IMR-90 (cell line): ENCODE measurements around the gene POFUT1. TPM values are rescaled to one million over a fixed set of nuclear protein-coding genes. Genes with fewer than 3 reads are reported as not detected.

Experiments used
- ATAC-seq: fragments of 200-7000 bp; cut with Tn5 transposase; 2 replicates; pipeline ENCODE4 v1.9.1; 2020; ENCODE audit warnings: low read depth, mild to moderate bottlenecking, moderate library complexity
- BruUV-seq: library from RNA; stranded (reverse); fragments of 400-500 nt; replicated peaks from 2 replicates; lab custom pipeline; 2021; lab: Mats Ljungman, UMichigan
- CTCF ChIA-PET: fragments of 300-600 bp; formaldehyde crosslinking; extraction: SDS; loops from one replicate; lab custom pipeline; 2021; ENCODE audit warnings: antibody characterized with exemption; lab: Yijun Ruan, JAX
- POLR2A ChIA-PET: fragments of 300-600 bp; sonication (Branson Sonifier 250); formaldehyde crosslinking; loops from one replicate; lab custom pipeline; 2022; ENCODE audit warnings: antibody characterized with exemption; ENCODE audit not compliant: unreplicated experiment; lab: Charles Lee
- DNase-seq: peaks from one replicate; pipeline ENCODE4 v3.0.0; 2013
- H2AFZ ChIP-seq: replicated peaks from 2 replicates; pipeline ENCODE3; 2013; ENCODE audit warnings: low read length, mild to moderate bottlenecking; ENCODE audit not compliant: poor library complexity
- H2AK5ac ChIP-seq: 2 replicates; pipeline ENCODE4 v1.6.1; 2013; ENCODE audit warnings: low read depth, low read length, inconsistent platforms
- H2AK9ac ChIP-seq: replicated peaks from 2 replicates; pipeline ENCODE3; 2013; ENCODE audit warnings: mild to moderate bottlenecking, low read depth, low read length, moderate library complexity; ENCODE audit not compliant: poor library complexity
- H2BK120ac ChIP-seq: 2 replicates; pipeline ENCODE4 v1.6.1; 2013; ENCODE audit warnings: low read depth, low read length, inconsistent platforms
- H2BK15ac ChIP-seq: 3 replicates; pipeline ENCODE4 v1.6.1; 2013; ENCODE audit warnings: low read depth, low read length, inconsistent platforms
- H2BK20ac ChIP-seq: 2 replicates; pipeline ENCODE4 v1.6.1; 2013; ENCODE audit warnings: low read depth, mild to moderate bottlenecking, inconsistent platforms, low read length, moderate library complexity
- H2BK5ac ChIP-seq: 2 replicates; pipeline ENCODE4 v1.6.1; 2013; ENCODE audit warnings: mild to moderate bottlenecking, low read depth, low read length, inconsistent platforms; ENCODE audit not compliant: poor library complexity, severe bottlenecking
- H3K14ac ChIP-seq: replicated peaks from 2 replicates; pipeline ENCODE4 v1.6.1; 2013; ENCODE audit warnings: low read depth, low read length, inconsistent platforms
- H3K18ac ChIP-seq: 2 replicates; pipeline ENCODE4 v1.6.1; 2013; ENCODE audit warnings: low read depth, low read length, control low read depth
- H3K23ac ChIP-seq: 2 replicates; pipeline ENCODE4 v1.6.1; 2013; ENCODE audit warnings: low read depth, low read length, inconsistent platforms
- H3K27ac ChIP-seq: 2 replicates; pipeline ENCODE4 v1.5.1; 2013; ENCODE audit warnings: mild to moderate bottlenecking, control low read depth, low read length; ENCODE audit not compliant: insufficient read depth
- H3K27me3 ChIP-seq: 2 replicates; pipeline ENCODE4 v1.6.1; 2013; ENCODE audit warnings: low read length; ENCODE audit not compliant: control insufficient read depth, insufficient read depth
- H3K36me3 ChIP-seq: 2 replicates; pipeline ENCODE4 v1.6.1; 2013; ENCODE audit warnings: low read length, mixed read lengths; ENCODE audit not compliant: control insufficient read depth, insufficient read depth
- H3K4ac ChIP-seq: 2 replicates; pipeline ENCODE4 v1.6.1; 2013; ENCODE audit warnings: low read depth, low read length, inconsistent platforms
- H3K4me1 ChIP-seq: 2 replicates; pipeline ENCODE4 v1.6.1; 2013; ENCODE audit warnings: low read length, mixed read lengths; ENCODE audit not compliant: control insufficient read depth, insufficient read depth
- H3K4me2 ChIP-seq: 2 replicates; pipeline ENCODE4 v1.6.1; 2013; ENCODE audit warnings: low read depth, mild to moderate bottlenecking, control low read depth, low read length, moderate library complexity
- H3K4me3 ChIP-seq: 2 replicates; pipeline ENCODE4 v1.5.1; 2013; ENCODE audit warnings: low read depth, mild to moderate bottlenecking, control low read depth, low read length, moderate library complexity; ENCODE audit not compliant: insufficient read depth
- H3K56ac ChIP-seq: 2 replicates; pipeline ENCODE4 v1.6.1; 2013; ENCODE audit warnings: low read length, inconsistent platforms; ENCODE audit not compliant: insufficient read depth; ENCODE audit errors: extremely low read depth
- H3K79me1 ChIP-seq, 2 experiments: 2 replicates each; pipeline ENCODE4 v1.6.1; 2013; ENCODE audit warnings: low read length in 2 of 2, inconsistent platforms in 1 of 2, low read depth in 1 of 2
- H3K9ac ChIP-seq: 2 replicates; pipeline ENCODE4 v1.6.1; 2013; ENCODE audit warnings: low read depth, low read length, control low read depth
- H3K9me1 ChIP-seq: 2 replicates; pipeline ENCODE4 v1.6.1; 2013; ENCODE audit warnings: low read length, inconsistent platforms; ENCODE audit not compliant: insufficient read depth
- H3K9me3 ChIP-seq: 2 replicates; pipeline ENCODE4 v1.6.1; 2013; ENCODE audit warnings: low read length; ENCODE audit not compliant: control insufficient read depth, insufficient read depth
- H4K20me1 ChIP-seq: 2 replicates; pipeline ENCODE4 v1.6.1; 2013; ENCODE audit warnings: low read length, inconsistent platforms; ENCODE audit not compliant: insufficient read depth
- H4K5ac ChIP-seq: 2 replicates; pipeline ENCODE4 v1.6.1; 2013; ENCODE audit warnings: mild to moderate bottlenecking, low read depth, low read length, control low read depth
- H4K8ac ChIP-seq, 2 experiments: 2 replicates each; pipeline ENCODE4 v1.6.1; 2013; ENCODE audit warnings: low read depth in 2 of 2, low read length in 2 of 2, control low read depth in 1 of 2, inconsistent platforms in 1 of 2
- H4K91ac ChIP-seq: 2 replicates; pipeline ENCODE4 v1.6.1; 2013; ENCODE audit warnings: low read depth, low read length, inconsistent platforms; ENCODE audit not compliant: insufficient read depth
- CEBPB ChIP-seq: IDR thresholded peaks from 2 replicates; pipeline ENCODE4 v1.6.1; 2012; ENCODE audit warnings: low read depth, low read length, improper control_type of control experiment
- CHD1 ChIP-seq: IDR thresholded peaks from 2 replicates; pipeline ENCODE4 v1.6.1; 2012; ENCODE audit warnings: low read depth, low read length, improper control_type of control experiment
- ELK1 ChIP-seq: fragments of 150-350 bp; IDR thresholded peaks from 2 replicates; pipeline ENCODE4 v1.6.1; 2016; ENCODE audit warnings: low read depth, mild to moderate bottlenecking, low read length, moderate library complexity, borderline replicate concordance
- MAFK ChIP-seq: IDR thresholded peaks from 2 replicates; pipeline ENCODE4 v1.6.1; 2012; ENCODE audit warnings: low read depth, low read length, improper control_type of control experiment
- MAZ ChIP-seq: IDR thresholded peaks from 2 replicates; pipeline ENCODE4 v1.6.1; 2012; ENCODE audit warnings: low read depth, mild to moderate bottlenecking, low read length, improper control_type of control experiment, moderate library complexity, borderline replicate concordance
- MXI1 ChIP-seq: IDR thresholded peaks from 2 replicates; pipeline ENCODE4 v1.6.1; 2012; ENCODE audit warnings: low read depth, mild to moderate bottlenecking, low read length, moderate library complexity, borderline replicate concordance
- NFE2L2 ChIP-seq: fragments of 150-350 bp; IDR thresholded peaks from 2 replicates; pipeline ENCODE4 v1.6.1; 2016; ENCODE audit warnings: low read depth, mild to moderate bottlenecking, low read length
- POLR2A ChIP-seq: IDR thresholded peaks from 2 replicates; pipeline ENCODE4 v1.6.1; 2012; ENCODE audit warnings: mild to moderate bottlenecking, low read depth, low read length
- RCOR1 ChIP-seq: IDR thresholded peaks from 2 replicates; pipeline ENCODE4 v1.6.1; 2012; ENCODE audit warnings: mild to moderate bottlenecking, low read length, improper control_type of control experiment; ENCODE audit not compliant: insufficient replicate concordance
- RFX5 ChIP-seq: IDR thresholded peaks from 2 replicates; pipeline ENCODE4 v1.8.0; 2012; ENCODE audit warnings: low read depth, mild to moderate bottlenecking, low read length, moderate library complexity
- SMC3 ChIP-seq: fragments of 150-350 bp; IDR thresholded peaks from 2 replicates; pipeline ENCODE4 v1.6.1; 2016; ENCODE audit warnings: low read depth, mild to moderate bottlenecking, antibody characterized with exemption, low read length, moderate library complexity
- WGBS, 2 experiments: methylation state at CpG; one replicate each; pipeline versions ENCODE4 v1.1.5 to v1.1.7; 2013; ENCODE audit warnings: missing lambda C conversion rate in 2 of 2; ENCODE audit not compliant: insufficient read length in 1 of 2; ENCODE audit errors: extremely low coverage in 2 of 2; 5-methylcytosine and 5-hydroxymethylcytosine counted together
- dilution Hi-C: fragments of 300-500 bp; cut with HindIII; formaldehyde crosslinking; loops from one replicate; pipeline ENCODE4 v1.14.3; 2018; ENCODE audit warnings: low sequenced_read_pairs; ENCODE audit not compliant: unreplicated experiment
- in situ Hi-C: fragments of 300-500 bp; cut with MboI; formaldehyde crosslinking; loops from 3 replicates; pipeline ENCODE4 v1.14.3; 2019; ENCODE audit warnings: low sequenced_read_pairs, inconsistent platforms, mixed read lengths
- intact Hi-C: fragments of 100-400 bp; cut with micrococcal nuclease; formaldehyde crosslinking; loops from 2 replicates; pipeline ENCODE4 v1.10.0; 2022
- polyA plus RNA-seq, 3 experiments: library from polyadenylated mRNA; depleted of rRNA; stranded (reverse); fragments of >200 nt; gene quantifications; 2 replicates each; pipeline ENCODE4 v1.2.3, GENCODE V29; 2012; ENCODE audit warnings: low replicate concordance in 1 of 3
- total RNA-seq: library from RNA; depleted of rRNA; stranded (reverse); fragments of >200 nt; gene quantifications from 2 replicates; pipeline ENCODE4 v1.2.3, GENCODE V29; 2012
- TF ChIP-seq, protein P1 (sequence below): fragments of 150-350 bp; IDR thresholded peaks from 2 replicates; pipeline ENCODE4 v1.6.1; 2017; ENCODE audit warnings: mild to moderate bottlenecking, antibody characterized with exemption, low read length, low read depth
- TF ChIP-seq, protein P2 (sequence below): conservative IDR thresholded peaks from 2 replicates; pipeline ENCODE4 v1.5.1; 2012; ENCODE audit warnings: mild to moderate bottlenecking, low read depth, low read length, improper control_type of control experiment

The POFUT1 gene
- total and polyA plus RNA-seq, 2 of the 4 experiments (the other 2 are of a cell fraction): 25.5 to 41.1 TPM

DNA sequence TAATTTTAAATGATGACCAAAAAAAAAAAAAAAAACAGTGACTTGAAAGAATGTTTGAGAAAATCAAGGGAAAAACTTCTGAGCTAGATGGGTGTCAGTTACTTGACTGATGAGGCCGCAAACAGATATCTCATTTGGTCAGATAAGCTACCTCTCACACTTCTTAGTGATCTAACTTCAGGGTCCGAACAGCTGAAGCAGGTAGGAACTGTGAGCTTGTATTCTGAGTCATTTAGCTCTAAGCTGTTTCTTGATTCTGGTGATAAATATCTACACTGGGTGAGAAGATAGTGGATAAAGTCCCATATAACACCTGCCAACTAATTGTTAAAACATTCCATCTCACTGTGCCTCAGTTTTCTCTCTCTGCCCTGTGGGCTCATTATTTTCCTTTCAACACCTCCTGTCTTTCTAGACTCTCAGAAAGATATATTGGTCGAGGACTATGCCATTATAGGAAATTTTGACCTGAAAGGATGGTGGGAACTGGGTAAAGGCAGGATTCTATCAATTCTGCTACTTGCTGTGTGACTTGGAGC, 77.5 kb downstream of the POFUT1 start:
- Histone ChIP-seq H3K9ac (no peak overlapping the region), H2AK5ac (no peak overlapping the region), H4K5ac (no peak overlapping the region), H3K27me3 (no peaks in the 10 kb centered on the region), H4K91ac (no peak overlapping the region), H3K4ac (no peak overlapping the region), H3K27ac (no peak overlapping the region), H3K4me3 (no peak overlapping the region), H3K23ac (no peak overlapping the region), H3K4me1 (no peaks in the 10 kb centered on the region; the same call in 1 of the 2 replicates), H4K20me1 (peaks cover 17% of the 10 kb centered on the region; the same call in 1 of the 2 replicates), H2AK9ac (no peak overlapping the region), H2BK120ac (no peak overlapping the region), H3K9me3 (no peaks in the 10 kb centered on the region), H4K8ac (no peak overlapping the region), H3K56ac (no peak overlapping the region), H3K79me1 (peaks cover 43 to 61% of the 10 kb centered on the region in 2 experiments), H3K14ac (no peak overlapping the region), H3K9me1 (peaks cover 13% of the 10 kb centered on the region), H2BK5ac (no peak overlapping the region), H2AFZ (no peak overlapping the region), H3K4me2 (no peak overlapping the region), H2BK15ac (no peak overlapping the region), H2BK20ac (no peak overlapping the region), H3K18ac (no peak overlapping the region), H3K36me3 (peaks cover 2% of the 10 kb centered on the region; the same call in 1 of the 2 replicates)
- no peak for DNase-seq
- POLR2A ChIA-PET: interaction anchor here (0.6 kb wide), 1 partner anchor 19 kb away, joined by 7 read pairs; no protein-coding TSS in a partner anchor
- dilution Hi-C loops: no loop called here
- no peak for ATAC-seq
- in situ Hi-C loops: no loop called here
- TF ChIP-seq RCOR1 (no peak), MXI1 (no peak), MAZ (no peak), ELK1 (no peak), CEBPB (no peak), NFE2L2 (no peak), RFX5 (no peak), SMC3 (no peak), POLR2A (no peak), MAFK (no peak), CHD1 (no peak)
- TF ChIP-seq, protein P1, sequence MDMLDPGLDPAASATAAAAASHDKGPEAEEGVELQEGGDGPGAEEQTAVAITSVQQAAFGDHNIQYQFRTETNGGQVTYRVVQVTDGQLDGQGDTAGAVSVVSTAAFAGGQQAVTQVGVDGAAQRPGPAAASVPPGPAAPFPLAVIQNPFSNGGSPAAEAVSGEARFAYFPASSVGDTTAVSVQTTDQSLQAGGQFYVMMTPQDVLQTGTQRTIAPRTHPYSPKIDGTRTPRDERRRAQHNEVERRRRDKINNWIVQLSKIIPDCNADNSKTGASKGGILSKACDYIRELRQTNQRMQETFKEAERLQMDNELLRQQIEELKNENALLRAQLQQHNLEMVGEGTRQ: no peak
- TF ChIP-seq, protein P2, sequence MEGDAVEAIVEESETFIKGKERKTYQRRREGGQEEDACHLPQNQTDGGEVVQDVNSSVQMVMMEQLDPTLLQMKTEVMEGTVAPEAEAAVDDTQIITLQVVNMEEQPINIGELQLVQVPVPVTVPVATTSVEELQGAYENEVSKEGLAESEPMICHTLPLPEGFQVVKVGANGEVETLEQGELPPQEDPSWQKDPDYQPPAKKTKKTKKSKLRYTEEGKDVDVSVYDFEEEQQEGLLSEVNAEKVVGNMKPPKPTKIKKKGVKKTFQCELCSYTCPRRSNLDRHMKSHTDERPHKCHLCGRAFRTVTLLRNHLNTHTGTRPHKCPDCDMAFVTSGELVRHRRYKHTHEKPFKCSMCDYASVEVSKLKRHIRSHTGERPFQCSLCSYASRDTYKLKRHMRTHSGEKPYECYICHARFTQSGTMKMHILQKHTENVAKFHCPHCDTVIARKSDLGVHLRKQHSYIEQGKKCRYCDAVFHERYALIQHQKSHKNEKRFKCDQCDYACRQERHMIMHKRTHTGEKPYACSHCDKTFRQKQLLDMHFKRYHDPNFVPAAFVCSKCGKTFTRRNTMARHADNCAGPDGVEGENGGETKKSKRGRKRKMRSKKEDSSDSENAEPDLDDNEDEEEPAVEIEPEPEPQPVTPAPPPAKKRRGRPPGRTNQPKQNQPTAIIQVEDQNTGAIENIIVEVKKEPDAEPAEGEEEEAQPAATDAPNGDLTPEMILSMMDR: no peak
- BruUV-seq: no TSS peak
- WGBS, 2 experiments: no CpG with 5 or more reads among the region's 3 CpGs
- CTCF ChIA-PET: no interaction called here
- intact Hi-C loops: no loop called here
